MCF 10A (cell line): ENCODE measurements around the gene BUD31. TPM values are rescaled to one million over a fixed set of nuclear protein-coding genes. Genes with fewer than 3 reads are reported as not detected.

Experiments used
- BruUV-seq: library from RNA; stranded (reverse); fragments of 400-500 nt; replicated peaks from 2 replicates; lab custom pipeline; 2021; lab: Mats Ljungman, UMichigan
- CTCF ChIA-PET: fragments of 300-600 bp; sonication (Branson Sonifier 250); formaldehyde crosslinking; extraction: SDS; loops from one replicate; lab custom pipeline; 2021; ENCODE audit warnings: antibody characterized with exemption, inconsistent platforms; lab: Yijun Ruan, JAX
- POLR2A ChIA-PET: fragments of 300-600, 350-650 bp; sonication (Branson Sonifier 250); formaldehyde crosslinking; extraction: SDS; loops from one replicate; lab custom pipeline; 2020; ENCODE audit warnings: antibody characterized with exemption, inconsistent platforms; lab: Yijun Ruan, JAX
- DNase-seq: peaks from one replicate; pipeline ENCODE4 v3.0.0-alpha.2; 2018; ENCODE audit not compliant: unreplicated experiment
- H3K27ac Mint-ChIP-seq: one replicate; pipeline ENCODE4 v1.8.0; 2022; ENCODE audit warnings: mild to moderate bottlenecking, low read depth, mixed read lengths; ENCODE audit not compliant: unreplicated experiment
- H3K27me3 Mint-ChIP-seq: one replicate; pipeline ENCODE4 v1.8.0; 2022; ENCODE audit warnings: mixed read lengths; ENCODE audit not compliant: insufficient read depth, unreplicated experiment
- H3K36me3 Mint-ChIP-seq: one replicate; pipeline ENCODE4 v1.8.0; 2022; ENCODE audit warnings: mild to moderate bottlenecking, moderate library complexity, mixed read lengths; ENCODE audit not compliant: insufficient read depth, unreplicated experiment
- H3K4me1 Mint-ChIP-seq: one replicate; pipeline ENCODE4 v1.8.0; 2022; ENCODE audit warnings: mixed read lengths; ENCODE audit not compliant: insufficient read depth, unreplicated experiment
- H3K4me3 Mint-ChIP-seq: one replicate; pipeline ENCODE4 v1.8.0; 2022; ENCODE audit warnings: mild to moderate bottlenecking, moderate library complexity, mixed read lengths; ENCODE audit not compliant: unreplicated experiment
- H3K9me3 Mint-ChIP-seq: one replicate; pipeline ENCODE4 v1.8.0; 2022; ENCODE audit warnings: mixed read lengths; ENCODE audit not compliant: unreplicated experiment
- CTCF ChIP-seq: fragments of 200-600 bp; IDR thresholded peaks from one replicate; pipeline ENCODE4 v1.8.0; 2022; ENCODE audit warnings: antibody characterized with exemption, mild to moderate bottlenecking; ENCODE audit not compliant: unreplicated experiment
- intact Hi-C: fragments of 100-400 bp; cut with micrococcal nuclease; formaldehyde crosslinking; loops from 2 replicates; pipeline ENCODE4 v1.14.1; 2022
- total RNA-seq: library from RNA; stranded (reverse); gene quantifications from 2 replicates; pipeline ENCODE4 v1.2.3, GENCODE V29; 2022

BUD31 gene
- total RNA-seq, 1 experiment from 2014 or later: 224 TPM

GRCh38 chr7:99368750-99369389 lies 39.9 kb upstream of the BUD31 start:
- BruUV-seq: no TSS peak
- Mint-ChIP-seq H3K4me1 (peaks cover 5% of the 10 kb centered on the region), H3K27me3 (no peaks in the 10 kb centered on the region), H3K4me3 (no peak overlapping the region), H3K9me3 (no peaks in the 10 kb centered on the region), H3K27ac (no peak overlapping the region), H3K36me3 (peaks cover 34% of the 10 kb centered on the region)
- intact Hi-C loops: no loop called here
- ChIA-PET POLR2A (interaction anchor here (1.0 kb wide), 1 partner anchor 40 kb away, joined by 3 read pairs; the partner anchor contains the start of genes BUD31 and PDAP1), CTCF (interaction anchor here (1.0 kb wide), 1 partner anchor 44 kb away, joined by 3 read pairs; no protein-coding TSS in a partner anchor)
- DNase-seq: no peak
- no peak for TF ChIP-seq CTCF

GRCh38 chr7:99369767-99370391 lies 38.9 kb upstream of the BUD31 start:
- H3K27ac Mint-ChIP-seq: no peak overlapping the region
- BruUV-seq: no TSS peak
- peaks cover 5% of the 10 kb centered on the region for H3K4me1 Mint-ChIP-seq
- CTCF ChIA-PET: interaction anchor here (0.5 to 0.6 kb wide), 2 partner anchors 11 to 1281 kb away, joined by 3 read pairs; no protein-coding TSS in a partner anchor
- no peaks in the 10 kb centered on the region for H3K9me3 Mint-ChIP-seq
- TF ChIP-seq CTCF: no peak
- no peak for DNase-seq
- POLR2A ChIA-PET: interaction anchor here (0.7 kb wide), 1 partner anchor 417 kb away, joined by 3 read pairs; no protein-coding TSS in a partner anchor
- intact Hi-C loops: no loop called here
- H3K27me3 Mint-ChIP-seq: no peaks in the 10 kb centered on the region
- H3K4me3 Mint-ChIP-seq: no peak overlapping the region
- H3K36me3 Mint-ChIP-seq: peaks cover 26% of the 10 kb centered on the region

GRCh38 chr7:99371376-99371920 lies 37.3 kb upstream of the BUD31 start:
- H3K27ac Mint-ChIP-seq: no peak overlapping the region
- POLR2A ChIA-PET: interaction anchor here (0.6 to 2.2 kb wide), 3 partner anchors 21 to 38 kb away, joined by 4 to 18 read pairs (median 5); partner anchors contain the start of genes BUD31 and PDAP1
- H3K9me3 Mint-ChIP-seq: no peaks in the 10 kb centered on the region
- no peak for TF ChIP-seq CTCF
- BruUV-seq: no TSS peak
- peaks cover 5% of the 10 kb centered on the region for H3K4me1 Mint-ChIP-seq
- no peaks in the 10 kb centered on the region for H3K27me3 Mint-ChIP-seq
- DNase-seq: no peak
- H3K4me3 Mint-ChIP-seq: no peak overlapping the region
- H3K36me3 Mint-ChIP-seq: peaks cover 16% of the 10 kb centered on the region
- intact Hi-C loops: no loop called here
- CTCF ChIA-PET: no interaction called here
